GM18520 (cell line): ENCODE results near the gene RORC.
"Not testable (repeated sequence)": the region's sequence is repeated elsewhere in the genome, so short reads cannot be mapped to it uniquely, and the experiment has no call there.

ENCODE experiments used
- ATAC-seq: cut with Tn5 transposase; IDR thresholded peaks from one replicate; pipeline ENCODE4 v1.9.1; 2021; ENCODE audit not compliant: unreplicated experiment

The RORC gene

DNA sequence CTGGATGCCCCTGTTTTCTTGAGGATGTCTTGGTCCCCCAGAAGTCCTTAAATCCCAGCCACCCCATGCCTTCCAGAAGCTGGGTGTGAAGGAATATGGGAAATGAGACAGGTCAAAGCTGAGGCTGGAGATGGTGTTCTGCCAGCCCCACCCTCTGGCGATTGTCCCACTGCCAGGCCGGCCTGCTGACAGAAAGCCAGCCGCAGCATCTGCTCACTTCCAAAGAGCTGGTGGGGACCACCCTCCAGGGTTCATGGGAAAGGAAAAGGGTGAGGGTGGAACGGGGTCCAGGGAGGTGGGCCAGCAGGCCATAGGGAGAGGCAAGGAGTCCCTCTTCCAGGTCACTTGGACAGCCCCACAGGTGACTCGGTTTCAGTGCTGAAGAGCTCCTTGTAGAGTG, 24.5 kb downstream of the RORC start:
- no peak for ATAC-seq

GRCh38 chr1:151806170-151806569, 25.4 kb downstream of the RORC start:
- ATAC-seq, result no peak

DNA sequence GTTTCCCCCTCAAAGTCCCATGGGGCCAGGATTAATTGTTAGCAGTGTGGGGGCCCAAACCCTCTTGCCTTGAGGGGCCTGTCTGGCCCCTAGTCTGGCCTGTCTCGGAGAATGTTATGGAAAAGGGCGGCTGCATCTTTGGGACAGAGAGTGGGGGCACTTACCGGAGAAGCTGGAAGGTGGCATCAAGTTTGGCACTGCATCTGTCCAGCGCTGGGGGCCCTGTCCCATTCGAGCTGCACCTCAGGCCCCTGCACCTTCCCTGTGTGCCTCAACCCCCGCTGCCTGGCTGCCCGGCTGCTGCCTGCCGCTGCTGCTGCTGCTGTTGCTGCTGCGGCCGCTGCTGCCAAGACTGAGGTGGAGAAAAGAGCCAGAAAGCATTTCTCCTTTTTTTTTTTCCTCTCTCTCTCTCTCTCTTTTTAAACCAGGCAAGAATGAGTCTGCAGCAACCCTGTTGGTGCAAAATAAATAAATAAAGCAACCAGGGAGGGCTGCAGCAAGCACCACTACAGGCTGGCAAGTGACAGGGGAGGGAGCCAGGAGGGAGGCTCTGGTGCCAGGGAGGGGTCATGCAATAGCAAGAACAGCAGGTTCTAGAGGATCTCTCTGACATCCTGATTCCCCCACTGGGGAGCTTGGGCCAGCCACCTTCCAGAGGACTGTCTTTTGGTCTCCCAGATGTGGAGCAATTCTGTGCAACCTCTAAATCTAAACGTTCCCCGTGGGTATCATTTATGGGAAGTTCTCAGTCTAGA, 26.4 kb downstream of the RORC start, which contains the start of gene LINGO4:
LINGO4 (minus strand) TSS at position 354 of the 755 bp plus-strand sequence. CDS start 2,715 bp downstream, outside the sequence.
- ATAC-seq, result no peak

- no peak for ATAC-seq
These were observed 27.7 kb downstream of the RORC start for GRCh38 chr1:151803915-151804314.

DNA sequence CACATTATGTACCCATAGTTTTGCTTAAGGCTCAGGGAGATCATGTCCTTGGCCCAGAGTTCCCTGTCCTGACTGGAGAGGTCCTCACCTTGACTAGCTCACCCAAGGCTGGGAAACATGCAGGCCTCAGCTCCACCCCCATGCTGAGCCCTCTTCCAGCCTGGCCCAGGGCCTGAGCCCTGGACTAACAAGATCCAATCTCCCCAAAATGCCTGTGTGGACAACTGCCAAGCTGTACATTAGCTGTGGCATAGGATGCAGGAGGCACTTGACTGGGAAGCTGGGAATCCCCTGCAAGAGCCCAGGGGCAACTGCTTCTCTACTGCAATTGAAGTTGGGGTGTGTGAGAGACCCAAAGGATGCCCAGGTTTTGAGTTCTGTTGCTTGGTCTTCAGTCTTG, 28.4 kb downstream of the RORC start:
- ATAC-seq, result no peak

- ATAC-seq, result no peak
These were observed 29.2 kb downstream of the RORC start for GRCh38 chr1:151802372-151802771.

GRCh38 chr1:151801846-151802245, 29.8 kb downstream of the RORC start:
- no peak for ATAC-seq

GRCh38 chr1:151801310-151801820, 30.2 kb downstream of the RORC start:
- no peak for ATAC-seq

GRCh38 chr1:151800830-151801229, 30.8 kb downstream of the RORC start:
- no peak for ATAC-seq

DNA sequence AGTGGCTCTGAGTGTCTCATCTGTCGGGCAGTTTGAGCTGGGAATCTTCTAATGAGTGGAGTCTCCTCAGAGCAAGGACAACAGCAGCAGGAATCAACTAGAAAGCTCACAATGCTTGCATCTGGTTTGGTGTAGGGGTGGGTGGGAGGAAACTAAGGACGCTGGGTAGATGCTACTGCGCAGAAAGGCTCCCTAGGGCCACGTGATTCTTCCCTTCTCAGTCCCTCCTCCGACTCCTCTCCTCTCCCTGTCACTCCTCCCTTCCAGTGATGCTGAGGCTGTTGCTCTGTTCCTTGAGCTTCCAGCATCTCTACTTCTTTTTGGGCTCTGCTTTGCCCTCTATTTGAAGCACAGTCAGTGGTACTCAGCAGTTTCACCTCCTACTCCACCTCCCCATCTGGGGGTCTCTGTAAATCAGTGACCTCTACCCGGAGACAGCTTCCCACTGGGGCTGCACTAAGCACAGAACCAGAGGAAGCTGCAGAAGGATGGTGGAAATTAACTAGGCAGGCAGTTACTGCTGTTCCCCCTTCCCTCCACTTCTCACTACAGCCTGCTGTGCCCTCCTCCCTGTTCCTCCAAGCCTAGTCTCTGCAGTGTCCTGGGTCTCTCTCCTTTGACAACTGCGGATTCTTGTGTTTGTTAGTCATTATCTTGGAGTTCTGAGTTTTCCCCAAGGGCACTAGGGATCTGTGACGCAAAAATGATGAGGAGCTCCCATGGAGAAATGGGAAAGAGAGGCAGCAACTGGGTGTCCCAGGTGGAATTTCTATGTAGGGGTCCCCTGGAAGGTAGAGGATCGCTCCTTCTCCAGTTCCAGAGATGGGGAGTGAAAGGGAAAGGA, 32.2 kb downstream of the RORC start:
- no peak for ATAC-seq

GRCh38 chr1:151798571-151798970, 33.0 kb downstream of the RORC start:
- ATAC-seq, result no peak

- ATAC-seq, result no peak
These were observed 40.5 kb downstream of the RORC start for GRCh38 chr1:151790940-151791651.

DNA sequence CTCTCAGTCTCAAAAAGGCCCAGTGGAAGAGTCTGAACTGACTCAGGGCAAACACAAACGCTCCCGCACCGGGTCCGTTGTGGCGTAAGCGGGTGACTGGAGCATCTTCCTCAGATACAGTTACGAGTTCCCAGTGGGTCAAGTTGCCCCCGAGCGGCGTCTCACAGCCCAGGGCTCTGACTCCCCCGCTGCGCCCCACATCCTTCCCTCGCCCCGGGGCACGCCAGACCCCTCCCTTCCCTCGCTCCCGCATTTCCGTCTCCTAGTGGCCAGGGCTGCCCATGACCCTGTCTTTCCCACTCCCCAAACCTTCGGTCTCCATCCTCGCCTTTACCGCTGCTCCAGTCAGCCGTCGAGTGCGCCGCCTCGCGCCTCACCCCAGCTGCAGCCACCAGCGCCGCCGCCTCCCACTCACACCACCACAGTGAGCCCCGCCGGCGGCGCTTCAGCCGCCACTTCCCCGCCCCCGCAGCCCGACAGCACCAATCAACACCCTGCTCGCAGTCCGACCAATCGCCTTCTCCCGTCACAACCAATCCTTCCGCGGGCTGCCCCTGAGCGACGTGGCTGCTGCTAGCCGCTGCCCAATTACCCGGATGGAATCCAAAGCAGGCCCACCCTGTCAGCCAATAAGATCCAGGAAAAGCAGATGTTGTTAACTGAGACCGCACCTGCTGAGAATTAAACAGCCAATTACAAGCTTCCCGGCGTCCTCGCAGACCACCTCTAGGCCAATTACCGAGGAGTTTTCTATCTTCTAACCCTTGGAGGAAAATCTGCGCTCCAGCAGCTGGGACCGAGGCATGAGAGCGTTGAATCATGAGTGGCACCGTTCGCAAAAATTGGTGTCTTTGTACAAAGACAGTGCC, 41.3 kb downstream of the RORC start, which contains the start of gene TDRKH:
TDRKH (minus strand) TSS at position 430 of the 869 bp plus-strand sequence. CDS start 7,478 bp downstream, outside the sequence.
- ATAC-seq, result peak; percentile 95

DNA sequence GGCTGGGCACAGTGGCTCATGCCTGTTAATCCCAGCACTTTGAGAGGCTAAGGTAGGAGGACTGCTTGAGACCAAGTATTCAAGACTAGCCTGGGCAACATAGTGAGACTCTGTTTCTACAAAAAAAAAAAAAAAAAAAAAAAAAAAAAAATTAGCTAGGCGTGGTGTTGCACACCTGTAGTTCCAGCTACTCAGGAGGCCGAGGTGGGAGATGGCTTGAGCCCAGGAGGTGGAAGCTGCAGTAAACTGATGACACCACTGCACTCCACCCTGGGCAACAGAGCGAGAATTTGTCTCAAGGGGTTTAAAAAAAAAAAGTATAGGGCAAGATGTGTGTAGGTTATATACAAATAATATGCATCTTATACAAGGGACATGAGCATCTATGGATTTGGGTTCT, 43.9 kb downstream of the RORC start:
- ATAC-seq, result no peak

GRCh38 chr1:151783796-151784195, 47.8 kb downstream of the RORC start:
- no peak for ATAC-seq

DNA sequence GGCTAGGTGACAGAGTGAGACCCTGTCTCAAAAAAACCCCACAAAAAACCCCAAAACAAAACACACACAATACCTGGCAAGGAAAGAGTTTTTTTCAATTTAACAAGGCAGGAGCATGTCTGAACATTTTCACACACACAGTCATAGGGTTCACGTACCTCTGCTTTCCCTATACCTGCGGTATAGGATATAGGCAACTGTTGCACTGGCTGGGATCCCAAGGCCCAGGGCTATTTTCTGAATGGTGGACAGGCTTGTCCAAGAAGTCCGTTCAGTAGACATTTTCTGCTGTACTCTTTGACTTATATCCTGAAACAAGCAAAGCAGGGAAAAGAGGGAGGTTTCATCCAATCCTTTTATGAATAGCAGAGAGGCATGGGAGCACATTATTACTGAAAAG, 48.9 kb downstream of the RORC start:
- ATAC-seq, result no peak

DNA sequence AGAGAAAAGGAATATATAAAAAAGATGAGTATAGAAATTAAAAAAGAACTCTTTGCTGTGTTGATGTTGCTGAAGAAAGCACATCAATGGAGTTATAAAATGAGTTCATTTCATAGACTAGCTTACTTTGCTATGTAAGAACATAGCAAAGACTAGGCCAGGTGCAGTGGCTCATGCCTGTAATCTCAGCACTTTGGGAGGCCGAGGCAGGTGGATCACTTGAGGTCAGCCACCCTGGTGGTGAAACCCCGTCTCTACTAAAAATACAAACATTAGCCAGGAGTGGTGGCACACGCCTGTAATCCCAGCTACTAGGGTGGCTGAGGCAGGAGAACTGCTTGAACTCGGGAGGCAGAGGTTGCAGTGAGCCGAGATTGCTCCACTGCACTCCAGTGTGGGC, 49.6 kb downstream of the RORC start:
- not testable (repeated sequence) for ATAC-seq

DNA sequence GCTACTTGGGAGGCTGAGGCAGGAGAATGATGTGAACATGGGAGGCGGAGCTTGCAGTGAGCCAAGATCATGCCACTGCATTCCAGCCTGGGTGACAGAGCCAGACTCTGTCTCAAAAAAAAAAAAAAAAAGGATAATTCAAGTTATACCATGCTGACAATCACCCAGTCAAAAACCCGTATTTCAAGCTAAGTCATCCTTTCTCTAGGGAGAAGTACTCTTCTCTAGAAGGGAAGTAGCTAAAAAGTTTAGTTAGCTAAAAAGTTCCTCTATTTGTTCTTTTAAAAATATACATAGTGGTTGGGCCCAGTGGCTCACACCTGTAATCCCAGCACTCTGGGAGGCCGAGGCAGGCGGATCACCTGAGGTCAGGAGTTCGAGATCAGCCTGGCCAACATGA, 50.9 kb downstream of the RORC start:
- not testable (repeated sequence) for ATAC-seq

- no peak for ATAC-seq
These were observed 51.8 kb downstream of the RORC start for GRCh38 chr1:151779852-151780251.

GRCh38 chr1:151777317-151777716, 54.3 kb downstream of the RORC start:
- ATAC-seq, result no peak
